OCI-M2 (cell line): ENCODE measurements around the gene PCYOX1L.

Source experiments
- DNase-seq: peaks from one replicate; lab custom pipeline; 2025; ENCODE audit not compliant: unreplicated experiment; lab: John Stamatoyannopoulos, UW

The PCYOX1L gene

DNA sequence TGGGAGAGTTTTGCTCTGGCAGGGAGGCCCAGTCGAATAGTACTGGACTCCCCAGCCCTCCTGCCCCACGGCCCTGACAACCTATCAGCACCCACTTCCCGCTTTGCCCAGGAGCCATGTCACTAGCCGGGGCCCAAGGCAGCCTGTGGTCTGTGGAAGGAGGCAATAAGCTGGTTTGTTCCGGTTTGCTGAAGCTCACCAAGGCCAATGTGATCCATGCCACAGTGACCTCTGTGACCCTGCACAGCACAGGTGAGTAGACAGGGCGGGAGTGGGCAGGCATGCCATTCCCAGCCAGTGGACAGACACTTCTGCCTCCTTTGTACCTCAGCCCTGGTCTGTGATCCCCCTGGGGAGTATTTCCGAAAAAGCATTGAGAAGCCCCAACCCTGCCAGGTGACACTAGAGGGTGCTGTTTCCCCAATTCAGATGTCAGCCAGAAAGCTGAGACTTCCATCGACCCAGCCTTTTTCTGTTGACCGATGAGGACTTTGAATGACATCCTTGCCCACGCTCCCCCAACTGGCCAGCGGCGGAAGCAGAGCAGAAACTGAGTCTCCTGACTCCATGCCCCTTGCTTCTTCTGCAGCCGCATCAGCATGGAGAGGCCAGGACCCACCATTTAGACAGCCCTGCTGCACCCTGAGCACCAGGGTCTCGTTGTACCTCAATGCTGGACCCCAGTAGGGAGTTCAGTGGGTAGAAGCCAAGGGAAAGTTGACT is 9.6 kb downstream of the PCYOX1L start:
- peak; percentile 35 for DNase-seq

DNA sequence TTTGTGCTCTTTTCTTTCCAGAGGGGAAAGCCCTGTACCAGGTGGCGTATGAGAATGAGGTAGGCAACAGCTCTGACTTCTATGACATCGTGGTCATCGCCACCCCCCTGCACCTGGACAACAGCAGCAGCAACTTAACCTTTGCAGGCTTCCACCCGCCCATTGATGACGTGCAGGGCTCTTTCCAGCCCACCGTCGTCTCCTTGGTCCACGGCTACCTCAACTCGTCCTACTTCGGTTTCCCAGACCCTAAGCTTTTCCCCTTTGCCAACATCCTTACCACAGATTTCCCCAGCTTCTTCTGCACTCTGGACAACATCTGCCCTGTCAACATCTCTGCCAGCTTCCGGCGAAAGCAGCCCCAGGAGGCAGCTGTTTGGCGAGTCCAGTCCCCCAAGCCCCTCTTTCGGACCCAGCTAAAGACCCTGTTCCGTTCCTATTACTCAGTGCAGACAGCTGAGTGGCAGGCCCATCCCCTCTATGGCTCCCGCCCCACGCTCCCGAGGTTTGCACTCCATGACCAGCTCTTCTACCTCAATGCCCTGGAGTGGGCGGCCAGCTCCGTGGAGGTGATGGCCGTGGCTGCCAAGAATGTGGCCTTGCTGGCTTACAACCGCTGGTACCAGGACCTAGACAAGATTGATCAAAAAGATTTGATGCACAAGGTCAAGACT is 10.3 kb downstream of the PCYOX1L start:
- DNase-seq = no peak

DNA sequence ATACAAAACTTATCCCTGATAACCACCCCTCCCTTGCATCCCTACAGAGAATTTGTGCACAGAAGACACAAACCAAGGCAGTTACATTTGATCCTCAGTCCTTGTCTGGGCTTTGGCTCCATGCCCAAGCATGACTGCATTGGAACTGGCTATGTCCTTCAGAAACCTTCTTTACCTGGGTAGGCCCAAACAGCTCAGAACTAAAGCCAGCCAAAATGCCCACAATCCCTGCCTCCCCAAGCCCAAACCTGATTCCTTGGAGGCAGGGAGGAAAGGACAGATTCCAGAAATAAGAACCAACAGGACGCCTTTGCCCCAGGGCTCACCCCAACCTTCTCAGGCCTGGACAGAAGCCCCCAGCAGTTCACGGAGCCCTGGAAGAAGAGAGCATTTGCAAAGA is 13.0 kb downstream of the PCYOX1L start:
- DNase-seq = no peak

DNA sequence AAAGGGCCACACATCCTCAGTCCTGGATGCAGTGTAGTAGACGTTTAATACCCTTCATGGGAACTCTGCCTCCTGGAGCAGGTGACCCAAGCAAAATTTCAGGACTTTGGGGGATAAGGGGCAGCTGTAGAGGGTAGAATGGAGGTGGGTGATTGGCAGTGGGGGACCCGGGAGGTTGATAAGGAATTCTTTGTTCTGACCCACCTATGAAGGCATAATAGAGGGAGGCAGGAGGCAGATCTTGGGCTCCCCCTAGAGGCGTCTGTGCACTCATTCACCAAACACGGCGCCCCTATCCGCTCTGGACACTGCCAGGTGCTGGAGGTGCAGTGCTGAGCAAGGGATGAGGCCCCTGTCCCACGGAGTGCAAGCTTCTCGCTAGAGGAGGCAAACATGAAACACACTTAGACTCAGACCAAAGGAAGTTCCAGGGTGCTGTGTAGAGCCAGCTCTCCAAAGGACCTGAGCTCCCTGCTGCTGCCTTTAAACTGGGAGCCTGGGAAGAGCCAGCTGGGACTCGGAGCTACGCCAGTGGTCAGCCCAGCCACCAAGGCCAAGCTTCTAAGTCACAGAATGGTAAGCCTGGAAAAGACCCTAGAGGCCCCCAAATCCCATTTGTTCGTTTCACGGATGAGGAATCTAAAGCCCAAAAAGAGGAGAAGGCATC is 13.6 kb downstream of the PCYOX1L start:
- no peak for DNase-seq

DNA sequence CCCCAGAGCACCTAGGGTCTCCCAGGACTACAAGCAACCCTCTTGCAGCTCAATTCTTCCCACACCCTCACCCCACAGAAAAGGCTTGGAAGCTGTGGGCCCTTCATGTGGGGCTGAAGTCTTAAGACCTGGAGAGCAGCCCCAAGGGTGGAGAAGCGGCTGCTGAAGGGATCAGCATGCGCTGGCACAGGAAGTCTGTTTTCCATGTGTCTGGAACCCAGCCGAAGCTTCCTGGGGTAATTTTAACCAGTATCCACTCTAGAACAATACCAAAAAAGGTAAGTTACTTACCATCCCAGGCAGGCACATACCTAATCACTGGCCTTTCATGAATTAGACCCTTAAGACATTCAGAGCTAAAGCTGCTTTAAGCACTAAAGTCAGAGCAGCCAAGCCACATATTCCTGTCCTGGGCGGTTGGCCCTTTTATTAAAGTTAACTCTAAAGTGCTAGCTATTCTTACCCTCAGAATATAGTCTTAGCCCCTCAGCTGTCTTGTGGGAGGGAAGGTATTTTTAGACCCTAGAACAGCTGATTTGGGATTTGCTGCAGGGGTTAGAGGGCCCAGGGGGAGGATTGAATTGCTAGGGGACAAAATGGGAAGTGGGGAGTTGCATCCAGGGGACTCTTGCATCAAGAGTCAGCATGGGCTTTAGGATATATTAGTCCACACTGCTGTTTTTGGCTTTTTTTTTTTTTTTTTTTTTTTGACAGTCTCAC is 14.4 kb downstream of the PCYOX1L start:
- DNase-seq = no peak

DNA sequence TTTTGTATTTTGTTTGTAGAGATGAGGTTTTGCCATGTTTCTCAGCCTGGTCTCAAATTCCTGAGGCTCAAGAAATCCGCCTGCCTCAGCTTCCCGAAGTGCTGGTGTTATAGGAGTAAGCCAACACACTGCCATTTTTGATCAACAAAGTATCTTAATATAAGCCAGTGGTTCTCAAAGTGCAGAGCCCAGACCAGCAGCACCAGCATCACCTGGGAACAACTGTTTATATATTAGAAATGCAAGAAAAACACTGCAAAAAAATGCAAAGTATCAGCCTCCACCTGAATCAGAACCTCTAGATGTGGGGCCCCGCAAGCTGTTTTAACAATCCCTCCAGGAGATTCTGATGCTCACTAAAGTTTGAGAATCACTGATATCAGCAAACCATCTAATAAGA is 15.1 kb downstream of the PCYOX1L start:
- no peak for DNase-seq

DNA sequence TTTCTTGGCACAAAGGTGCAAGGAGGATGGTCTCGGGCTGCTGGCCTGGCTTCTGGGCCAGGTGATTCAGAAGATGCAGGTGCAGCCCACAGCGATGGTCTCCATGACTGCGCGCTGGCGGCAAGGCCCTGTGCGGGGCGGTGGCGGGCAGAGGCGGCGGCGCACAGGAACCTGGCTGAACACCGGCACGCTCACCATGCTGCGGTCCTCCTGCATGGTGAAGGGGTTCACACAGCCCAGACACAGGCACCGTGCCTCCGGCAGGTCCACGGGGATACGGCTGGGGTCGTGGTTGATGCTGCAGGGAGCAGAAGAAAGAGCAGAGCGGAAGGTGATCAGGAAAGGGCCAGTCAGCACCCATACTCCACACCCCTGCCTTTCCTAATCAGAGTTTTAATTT is 16.5 kb downstream of the PCYOX1L start:
- no peak for DNase-seq

DNA sequence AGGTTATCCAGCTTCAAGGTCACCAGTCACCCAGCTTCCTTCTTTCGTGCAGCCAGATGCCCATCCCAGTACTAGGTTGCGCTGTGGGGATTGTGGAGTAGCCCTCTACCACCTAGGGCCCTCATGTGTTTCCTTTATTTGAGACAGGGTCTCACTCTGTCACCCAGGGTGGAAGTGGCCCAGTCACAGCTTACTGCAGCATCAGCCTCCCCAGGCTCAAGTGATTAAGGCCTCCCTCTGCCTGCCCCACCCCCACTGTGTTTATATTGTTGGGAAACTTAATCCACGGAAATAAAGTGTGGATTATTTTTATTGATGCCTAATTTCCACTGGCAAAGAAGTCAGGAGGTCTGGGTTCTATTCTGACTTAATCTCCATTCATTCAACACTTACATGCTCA is 17.0 kb downstream of the PCYOX1L start:
- DNase-seq = no peak

DNA sequence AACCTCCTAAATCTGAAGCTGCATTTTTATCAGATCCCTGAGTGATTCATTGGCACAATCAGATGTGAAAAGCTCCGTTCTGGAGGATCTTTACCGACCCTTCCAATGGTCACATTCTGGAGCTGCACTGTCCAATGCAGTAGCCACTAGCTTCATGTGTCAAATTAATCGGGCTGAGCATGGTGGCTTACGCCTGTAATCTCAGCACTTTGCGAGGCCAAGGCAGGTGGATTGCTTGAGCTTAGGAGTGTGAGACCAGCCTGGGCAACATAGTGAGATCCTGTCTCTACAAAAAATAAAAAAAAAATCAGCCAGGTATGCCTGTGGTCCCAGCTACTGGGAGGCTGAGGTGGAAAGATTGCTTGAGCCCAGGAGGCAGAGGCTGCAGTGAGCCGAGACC is 17.6 kb downstream of the PCYOX1L start:
- DNase-seq = no peak

DNA sequence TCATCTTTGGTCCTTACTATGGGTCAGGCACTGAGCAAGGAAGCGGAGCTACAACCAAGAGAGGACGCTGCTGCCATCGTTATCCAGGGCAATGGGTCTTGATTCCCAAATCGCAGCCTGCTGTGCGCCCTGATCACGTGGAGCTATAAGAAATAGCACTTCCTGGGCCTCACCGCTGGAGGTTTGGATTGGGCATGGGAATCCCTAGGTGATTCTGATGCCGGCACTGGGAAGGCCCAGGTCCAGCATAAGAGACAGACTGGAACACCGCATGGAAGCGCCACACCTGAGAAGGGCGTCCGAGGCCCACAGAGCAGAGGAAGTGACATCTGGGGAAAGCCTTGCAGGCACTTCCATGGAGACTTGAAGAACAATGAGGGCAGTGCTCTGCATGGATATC is 18.3 kb downstream of the PCYOX1L start:
- DNase-seq = no peak

DNA sequence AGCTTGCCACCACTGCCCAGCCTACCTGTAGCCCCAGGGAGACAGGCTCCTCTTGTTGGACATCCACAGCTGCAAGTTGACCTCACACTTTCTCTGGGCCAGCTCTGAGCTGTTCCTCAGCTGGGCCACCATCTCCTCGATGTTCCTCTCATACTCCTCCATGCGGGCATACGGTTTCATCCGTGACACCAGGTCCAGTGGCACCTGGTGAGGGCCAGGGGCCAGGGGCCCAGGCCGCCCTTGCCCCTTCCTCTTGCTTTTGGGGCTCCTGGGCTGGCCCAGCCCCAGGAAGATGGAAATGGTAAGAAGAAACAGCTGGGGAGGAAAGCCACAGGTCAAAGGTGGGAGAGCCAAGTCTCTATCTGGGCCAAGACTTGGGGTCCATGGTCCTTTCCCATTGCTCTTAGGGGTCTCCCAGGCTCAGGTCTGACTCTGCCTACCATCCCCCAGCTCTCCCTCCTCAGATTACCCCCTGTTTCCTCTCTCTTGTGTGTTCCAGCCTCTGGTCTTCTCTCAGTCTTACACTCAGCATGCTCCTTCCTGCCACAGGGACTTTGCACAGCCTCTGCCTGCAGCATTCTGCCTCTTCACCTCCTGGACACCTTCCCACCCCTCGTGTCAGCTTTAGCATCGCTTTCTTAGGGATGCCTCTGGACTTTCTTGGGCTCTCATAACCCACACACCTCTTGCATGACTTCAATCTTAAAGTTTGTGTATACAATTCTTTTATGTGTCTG is 19.0 kb downstream of the PCYOX1L start:
- no peak for DNase-seq

DNA sequence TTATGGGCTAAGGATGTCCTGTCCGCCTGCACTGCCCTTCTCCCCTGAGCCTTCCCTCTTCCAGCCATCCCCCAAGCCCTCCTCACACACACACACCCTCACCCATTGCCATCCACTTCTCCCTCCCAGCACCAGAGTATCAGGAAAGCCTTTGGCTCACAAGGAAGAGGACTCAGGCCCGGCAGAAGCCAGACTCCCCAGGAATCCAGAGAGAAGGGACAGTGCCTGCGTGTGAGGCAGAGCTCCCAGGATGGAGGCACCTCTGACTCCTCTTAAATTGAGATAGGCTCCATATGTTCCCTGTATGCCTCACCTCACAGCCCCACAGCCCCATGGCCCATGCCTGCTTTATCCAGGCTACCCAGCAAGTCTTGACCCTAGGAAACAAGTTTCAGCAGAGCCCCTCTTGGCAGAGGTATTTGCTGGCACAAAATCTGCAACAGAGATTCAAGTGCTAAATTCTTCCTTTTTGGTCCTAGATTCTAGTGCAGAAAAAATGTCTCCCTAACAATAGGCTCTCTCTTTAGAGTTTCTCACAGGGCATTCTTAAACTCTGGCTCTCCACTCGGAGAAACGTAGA is 20.5 kb downstream of the PCYOX1L start:
- DNase-seq = no peak

DNA sequence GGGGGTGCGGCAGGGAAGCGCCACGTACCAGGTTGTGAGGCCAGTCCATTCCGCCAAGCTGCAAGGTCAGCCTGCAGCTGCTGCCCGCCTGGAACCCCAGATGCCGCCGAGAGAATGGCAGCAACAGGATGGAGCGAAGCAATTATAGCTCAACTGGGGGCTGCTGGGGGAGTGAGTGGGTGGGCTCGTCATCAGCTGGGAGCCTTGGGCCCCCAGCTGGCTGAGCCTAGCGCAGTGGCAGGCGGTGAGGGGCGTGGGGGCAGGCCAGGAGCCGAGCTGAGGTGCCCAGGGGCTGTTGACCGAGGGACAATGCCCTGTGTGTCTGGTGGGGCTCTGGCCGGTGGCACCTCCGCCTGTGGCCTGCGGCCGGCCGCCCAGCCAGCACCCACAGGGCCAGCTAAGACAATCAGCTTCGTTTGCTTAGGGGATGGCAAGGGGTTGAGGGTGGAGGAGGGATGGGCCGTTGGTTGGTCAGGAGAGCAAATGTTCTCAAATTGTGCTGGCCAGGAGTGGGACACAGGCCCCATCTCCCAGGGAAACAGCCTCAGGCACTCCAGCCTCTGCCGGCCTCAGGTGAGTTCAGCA is 21.4 kb downstream of the PCYOX1L start, which contains the start of gene IL17B:
Gene IL17B, minus strand, starts transcription at position 116 of the 585 bp plus-strand sequence. Its CDS starts 67 bp downstream, at position 49.
- DNase-seq = no peak

DNA sequence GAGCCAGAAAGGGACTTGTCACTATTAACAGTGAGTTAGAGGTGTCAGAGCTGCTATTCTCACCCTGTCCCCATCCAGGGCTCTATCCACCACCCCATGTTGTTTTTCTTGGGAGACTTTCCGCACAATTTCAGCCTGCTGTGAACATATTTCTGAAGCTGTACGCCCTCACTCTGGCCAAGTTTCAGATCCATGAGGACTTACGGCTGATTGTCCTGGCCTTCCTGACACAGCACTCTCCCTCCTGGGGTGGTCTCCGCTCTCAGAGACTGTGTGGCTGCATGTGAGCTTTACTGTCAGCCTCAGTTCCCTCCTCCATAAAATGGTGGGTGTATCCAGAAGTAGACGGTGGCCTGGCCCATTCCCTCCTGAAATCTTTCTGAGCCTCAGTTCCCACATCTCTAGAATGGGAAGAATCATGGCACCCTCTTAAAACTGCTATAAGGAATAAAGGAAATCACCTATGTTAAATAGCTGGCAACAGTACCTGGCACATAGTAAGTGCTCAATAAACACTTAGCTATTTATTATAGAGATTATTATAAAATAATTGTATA is 22.1 kb downstream of the PCYOX1L start:
- no peak for DNase-seq

DNA sequence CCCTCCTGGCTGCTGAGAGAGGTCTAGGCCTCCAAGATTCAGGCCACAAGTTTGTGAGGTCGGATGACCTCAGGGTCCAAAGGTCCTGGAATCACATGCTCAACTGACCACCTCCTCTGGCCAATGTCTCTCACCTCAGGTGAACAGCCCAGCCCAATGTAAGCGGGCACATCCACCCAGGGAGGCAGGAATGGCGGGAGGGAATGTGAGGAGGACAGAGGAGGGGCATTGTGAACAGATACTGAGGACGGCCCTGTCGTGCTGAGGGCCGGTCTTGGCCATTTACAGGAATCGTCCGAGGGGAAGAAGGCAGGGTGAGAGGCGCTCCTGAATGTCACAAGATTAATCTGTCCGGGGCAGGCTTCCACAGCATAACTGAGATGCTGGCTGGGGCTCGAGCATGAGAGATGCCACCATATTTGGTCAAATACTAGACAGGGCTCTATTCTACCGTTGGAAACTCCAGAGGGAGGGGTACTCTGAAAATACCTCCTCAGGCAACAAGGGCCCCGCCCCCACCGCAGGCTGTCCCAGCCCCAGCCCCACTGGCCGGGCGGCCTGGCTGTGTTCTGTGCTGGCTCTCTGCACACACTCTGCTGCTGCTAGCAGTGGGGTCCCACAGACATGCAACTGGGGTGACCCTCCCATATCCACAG is 22.7 kb downstream of the PCYOX1L start:
- no peak for DNase-seq

DNA sequence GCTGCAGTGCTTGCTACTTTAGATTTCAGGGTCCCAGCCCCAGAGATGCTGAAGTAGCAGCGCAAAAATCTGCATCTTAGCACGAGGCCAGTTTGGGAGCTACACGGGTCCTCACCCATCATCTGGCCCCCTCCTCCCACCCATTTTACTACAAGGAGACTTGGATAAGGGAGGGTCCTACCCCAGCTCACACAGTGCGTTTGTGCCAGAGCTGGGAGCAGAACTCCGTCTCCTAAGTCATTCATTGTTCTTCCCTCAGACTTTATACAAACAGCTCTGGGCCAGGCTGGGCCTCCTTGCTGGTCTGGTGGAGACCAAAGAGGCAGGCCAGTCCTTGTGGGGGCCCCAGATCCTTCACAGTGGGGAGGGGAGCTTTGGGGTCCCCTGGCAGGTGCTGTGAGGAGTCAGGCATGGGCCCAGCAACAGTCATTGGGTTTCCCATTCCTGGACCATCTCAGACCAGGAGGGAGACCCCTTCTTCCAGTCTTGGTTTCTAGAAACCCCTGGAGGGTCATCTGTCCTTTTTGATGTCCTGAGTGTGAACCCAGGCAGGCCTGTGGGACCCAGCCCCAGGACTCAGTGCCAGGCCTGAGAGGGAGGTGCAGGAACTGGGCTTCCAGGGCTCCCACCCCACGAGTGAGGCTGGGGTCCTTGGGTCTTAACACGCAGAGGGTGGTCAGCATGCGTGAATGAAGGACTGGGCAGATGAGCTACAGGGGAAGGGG is 23.6 kb downstream of the PCYOX1L start:
- DNase-seq = no peak

DNA sequence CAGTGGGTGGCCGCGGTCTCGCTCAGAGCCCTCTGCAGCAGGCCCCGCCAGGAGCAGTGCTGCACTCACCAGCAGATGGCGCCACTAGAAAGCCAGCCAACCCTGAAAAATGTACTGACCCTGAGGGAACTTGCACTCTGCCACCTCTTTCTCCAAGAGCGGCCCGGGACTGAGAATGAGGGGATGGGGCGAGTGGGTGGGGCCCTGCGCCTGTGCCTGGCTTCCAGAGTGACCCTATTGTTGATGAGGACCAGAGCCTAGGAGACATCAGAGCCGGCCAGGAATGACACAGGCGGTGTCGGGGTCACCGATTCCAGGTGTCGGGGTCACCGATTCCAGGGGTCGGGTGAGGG is 24.1 kb downstream of the PCYOX1L start:
- DNase-seq = no peak

DNA sequence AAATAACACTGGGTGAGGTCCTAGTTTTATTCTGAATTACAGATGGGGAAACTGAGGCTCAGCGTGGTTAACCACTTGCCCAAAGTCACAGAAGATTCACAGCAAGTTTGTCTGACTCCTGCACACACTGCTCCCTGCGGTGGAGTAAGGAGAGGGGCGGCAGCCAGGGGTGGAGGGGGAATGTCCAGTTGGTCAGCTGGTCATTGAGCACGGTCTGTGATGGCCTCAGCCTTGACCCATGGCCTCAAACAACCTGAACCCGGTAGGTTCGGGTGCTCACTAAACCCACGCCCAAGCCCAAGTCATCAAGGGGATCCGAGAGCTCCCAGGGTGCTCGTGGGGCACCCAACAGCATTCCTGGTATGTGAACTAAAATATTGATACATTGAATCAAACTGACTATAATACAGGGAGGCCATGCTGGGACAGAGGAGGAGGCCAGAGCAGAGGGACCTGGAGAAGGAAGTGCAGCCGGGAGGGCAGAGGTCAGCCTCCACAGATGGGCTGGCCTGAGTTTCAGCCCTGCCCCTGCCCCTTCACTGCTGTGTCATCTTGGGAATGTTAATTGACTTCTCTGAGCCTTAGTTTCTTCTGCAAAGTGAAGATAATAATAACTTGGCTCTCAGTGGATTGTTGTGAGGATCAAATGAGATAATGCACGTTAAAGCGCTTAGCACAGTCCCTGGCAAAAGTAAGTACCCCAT is 24.8 kb downstream of the PCYOX1L start:
- DNase-seq = no peak
